ENCODE measurements around the gene CNGB1. TPM values are rescaled to one million over a fixed set of nuclear protein-coding genes. Genes with fewer than 3 reads are reported as not detected.
"Not testable (repeated sequence)": the region's sequence is repeated elsewhere in the genome, so short reads cannot be mapped to it uniquely, and the experiment has no call there.

CNGB1 gene
- polyA plus RNA-seq, 1 donor = 0.02 TPM

DNA sequence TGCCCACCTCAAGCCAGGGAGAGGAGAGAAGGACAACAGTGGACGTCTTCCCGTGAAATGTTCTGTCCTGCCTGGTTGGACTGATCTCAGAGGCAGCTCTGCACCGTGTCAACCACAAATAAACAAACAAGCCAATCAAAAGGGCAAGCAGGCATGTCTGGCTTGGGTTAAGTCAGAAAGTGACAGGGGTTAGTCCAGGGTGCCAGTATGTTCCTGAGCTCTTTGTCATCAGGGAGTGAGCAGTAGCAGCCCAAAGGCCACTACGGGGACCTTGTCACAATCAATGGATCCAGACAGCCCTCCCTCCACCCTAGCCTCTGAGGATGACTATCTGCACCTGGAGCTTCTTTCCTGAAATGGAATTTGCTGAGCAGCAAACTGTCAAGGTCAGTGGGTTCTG lies 35.0 kb downstream of the CNGB1 start:
- DNase-seq = no peak

DNA sequence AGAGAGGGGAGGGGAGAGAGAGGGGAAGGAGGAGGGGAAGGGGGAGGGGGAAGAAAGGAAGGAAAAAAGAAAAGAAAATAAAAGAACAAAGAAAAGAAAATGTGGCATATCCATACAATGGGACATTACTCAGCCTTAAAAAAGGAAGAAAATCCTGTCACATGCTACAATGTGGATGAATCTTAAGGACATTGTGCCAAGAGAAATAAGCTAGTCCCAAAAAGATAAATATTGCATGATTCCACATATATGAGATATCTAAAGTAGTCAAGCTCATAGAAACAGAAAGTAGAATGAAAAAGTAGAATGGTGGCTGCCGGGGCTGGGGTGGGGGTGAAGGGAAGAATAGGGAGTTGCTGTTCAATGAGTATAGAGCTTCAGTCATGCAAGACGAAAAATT lies 40.4 kb downstream of the CNGB1 start:
- no peak for DNase-seq

DNA sequence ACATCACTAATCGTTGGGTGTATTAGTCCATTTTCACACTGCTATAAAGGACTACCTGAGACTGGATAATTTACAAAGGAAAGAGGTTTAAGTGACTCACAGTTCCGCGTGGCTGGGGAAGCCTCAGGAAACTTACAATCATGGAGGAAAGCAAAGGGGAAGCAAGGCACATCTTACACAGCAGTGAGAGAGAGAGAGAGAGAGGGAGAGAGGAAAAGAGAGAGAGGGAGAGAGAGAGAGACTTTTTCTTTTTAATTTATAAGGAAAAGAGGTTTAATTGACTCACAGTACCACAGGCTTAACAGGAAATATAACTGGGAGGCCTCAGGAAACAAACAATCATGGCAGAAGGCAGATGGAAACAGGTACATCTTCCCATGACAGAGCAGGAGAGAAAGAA lies 41.7 kb downstream of the CNGB1 start:
- no peak for DNase-seq

DNA sequence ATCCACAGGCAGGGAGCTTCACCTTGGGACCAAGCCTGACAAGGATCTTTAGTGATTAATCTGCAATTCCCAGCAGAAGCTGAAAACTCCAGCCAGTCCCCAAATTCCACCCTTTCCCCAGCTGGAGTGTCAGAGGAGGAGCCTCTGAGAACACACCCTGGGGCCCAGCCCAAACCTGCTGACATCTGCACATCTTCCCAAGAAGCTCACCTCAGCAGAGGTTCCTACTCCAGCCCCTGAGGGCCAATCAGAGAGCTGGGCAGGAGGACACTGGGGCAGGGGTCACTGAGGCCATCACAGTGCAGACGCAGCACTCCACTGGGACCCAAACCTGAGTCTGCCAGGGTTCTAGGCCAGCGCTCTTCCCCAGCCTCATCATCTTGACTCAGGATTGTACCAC lies 44.9 kb downstream of the CNGB1 start:
- DNase-seq = no peak

DNA sequence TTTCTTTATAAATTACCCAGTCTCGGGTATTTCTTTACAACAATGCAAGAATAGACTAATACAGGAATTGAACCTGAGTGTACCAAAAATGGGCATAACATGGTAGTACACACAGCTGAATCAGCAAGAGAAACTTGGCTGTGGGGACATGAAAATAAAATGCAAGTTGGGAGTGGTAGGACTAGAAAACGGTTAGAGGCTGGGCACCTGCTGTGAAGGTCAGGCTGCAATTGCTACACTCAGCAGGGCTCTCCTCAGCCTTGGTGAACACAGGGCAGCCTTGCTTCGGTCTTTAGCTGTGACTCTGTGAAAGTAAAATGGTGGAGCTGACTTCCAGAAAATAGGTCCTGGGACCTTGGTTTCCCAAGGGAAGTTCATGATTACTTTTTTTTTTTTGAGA lies 45.6 kb downstream of the CNGB1 start:
- no peak for DNase-seq

DNA sequence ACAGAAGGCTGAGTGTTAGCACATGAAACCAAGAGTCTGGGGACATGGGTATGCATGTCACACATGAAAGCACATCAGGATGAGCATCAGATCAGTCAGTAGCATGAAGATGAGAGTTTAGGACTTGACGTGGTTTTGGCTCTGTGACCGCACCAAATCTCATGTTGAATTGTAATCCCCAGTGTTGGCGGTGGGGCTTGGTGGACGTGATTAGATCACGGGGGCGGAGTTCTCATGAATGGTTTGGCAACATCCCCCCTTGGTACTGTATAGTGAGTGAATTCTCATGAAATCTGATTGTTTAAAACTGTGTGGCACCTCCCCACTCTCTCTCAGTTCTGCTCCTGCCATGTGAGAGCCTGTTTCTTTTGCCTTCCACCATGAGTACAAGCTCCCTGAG lies 46.4 kb downstream of the CNGB1 start:
- no peak for DNase-seq

DNA sequence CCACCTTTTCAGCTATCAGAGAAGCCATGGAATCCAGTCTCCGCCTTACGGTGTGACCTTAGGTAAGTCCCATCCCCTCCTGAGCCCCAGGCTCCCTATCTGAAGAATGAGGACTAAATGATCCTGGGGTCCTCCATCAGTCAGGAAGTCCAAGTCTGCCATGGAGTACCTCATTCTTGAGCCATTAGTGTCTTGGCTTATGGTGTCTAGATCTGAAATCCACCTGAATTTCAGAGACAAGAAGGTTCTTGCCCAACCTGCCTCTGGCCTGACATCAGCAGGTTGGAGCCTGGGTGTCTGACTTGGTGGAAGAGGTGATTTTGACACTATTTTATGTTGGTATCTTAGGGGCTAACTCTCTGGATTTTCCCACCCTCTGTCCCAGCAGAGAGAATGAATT lies 47.1 kb downstream of the CNGB1 start:
- no peak for DNase-seq

DNA sequence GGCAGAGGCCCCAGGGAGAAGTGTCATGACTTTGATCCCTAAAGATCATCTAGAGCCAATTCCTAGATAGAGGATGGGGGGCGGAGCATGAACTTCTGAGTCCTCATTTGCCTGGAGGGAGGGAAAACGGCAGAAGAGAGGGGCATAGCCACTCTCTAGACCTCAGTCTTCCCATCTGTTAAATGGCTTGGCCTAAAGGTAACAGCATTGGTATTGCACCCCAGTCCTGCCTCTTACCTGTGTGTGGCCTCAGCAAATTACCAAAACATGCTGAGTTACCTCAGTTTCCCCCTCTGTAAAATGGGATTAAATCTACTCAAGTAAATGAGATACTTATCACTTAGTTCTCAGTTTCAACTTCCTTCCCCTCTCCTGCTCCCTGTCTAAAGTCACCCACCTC lies 47.5 kb downstream of the CNGB1 start:
- no peak for DNase-seq

DNA sequence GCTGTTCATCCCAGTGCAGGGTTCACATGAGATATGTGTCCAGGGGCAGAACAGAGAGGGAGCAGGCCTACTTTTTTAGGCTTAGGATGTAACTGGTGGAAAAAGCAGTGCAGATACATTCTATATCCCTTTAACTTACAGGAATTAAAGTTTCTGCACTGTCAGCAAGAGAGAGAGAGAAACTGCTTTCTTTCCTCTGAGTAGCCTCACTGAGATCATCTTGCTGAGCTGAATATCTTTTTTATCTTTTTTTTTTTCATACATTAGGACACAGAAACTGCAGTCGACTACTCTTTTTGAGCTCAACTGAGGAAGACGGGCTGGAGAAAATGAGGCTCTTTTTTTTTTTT lies 50.1 kb downstream of the CNGB1 start:
- no peak for DNase-seq

DNA sequence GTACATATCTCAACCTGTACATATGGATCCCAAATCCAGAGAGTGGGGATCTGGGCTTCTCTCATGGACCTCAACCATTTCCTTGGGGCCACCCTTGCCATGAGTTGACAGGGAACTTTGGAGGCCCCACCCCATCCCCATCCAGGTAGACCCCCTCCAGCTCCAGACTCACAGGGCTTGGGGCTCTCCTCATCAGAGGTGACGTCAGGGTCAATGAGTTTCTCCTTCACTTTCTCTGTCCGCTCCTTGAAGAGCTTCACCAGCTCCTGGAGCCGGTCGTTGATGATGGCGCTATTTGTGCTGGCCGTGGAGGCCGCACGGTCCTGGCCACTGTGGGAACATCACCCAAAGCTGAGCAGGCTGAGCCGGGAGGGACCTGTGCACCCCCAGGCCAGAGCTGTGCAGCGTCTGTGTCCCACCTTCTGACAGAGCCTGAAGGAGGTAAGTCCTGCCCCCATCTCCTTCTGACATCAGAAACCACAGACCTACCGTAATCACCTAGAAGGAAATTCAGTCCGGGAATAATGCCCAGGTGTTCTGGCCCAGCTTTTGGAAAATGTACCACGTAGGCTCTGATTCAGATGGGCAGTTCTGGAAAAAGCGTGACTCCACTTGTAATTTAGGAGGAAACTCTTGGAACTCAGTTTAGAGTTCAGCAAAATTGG lies 50.6 kb downstream of the CNGB1 start:
- no peak for DNase-seq

DNA sequence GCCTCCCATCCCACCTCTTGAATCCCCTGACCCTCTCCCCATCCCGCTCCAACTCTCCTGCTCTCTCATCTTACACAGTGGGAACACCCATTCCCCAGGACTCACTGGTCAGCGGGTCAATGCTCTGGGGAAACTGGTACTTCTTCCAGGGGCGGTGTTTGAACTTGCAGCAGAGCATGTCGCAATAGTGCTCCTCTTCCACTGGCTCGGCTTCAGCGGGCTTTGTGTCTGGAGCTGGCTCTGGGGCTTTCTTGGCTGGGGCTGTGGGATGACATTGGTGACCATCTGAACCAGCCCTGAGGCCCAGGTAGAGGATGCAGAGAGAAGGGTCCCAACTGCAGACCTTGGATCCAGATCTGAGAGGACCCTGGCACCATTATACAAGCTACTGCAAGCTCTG lies 51.9 kb downstream of the CNGB1 start:
- no peak for DNase-seq

DNA sequence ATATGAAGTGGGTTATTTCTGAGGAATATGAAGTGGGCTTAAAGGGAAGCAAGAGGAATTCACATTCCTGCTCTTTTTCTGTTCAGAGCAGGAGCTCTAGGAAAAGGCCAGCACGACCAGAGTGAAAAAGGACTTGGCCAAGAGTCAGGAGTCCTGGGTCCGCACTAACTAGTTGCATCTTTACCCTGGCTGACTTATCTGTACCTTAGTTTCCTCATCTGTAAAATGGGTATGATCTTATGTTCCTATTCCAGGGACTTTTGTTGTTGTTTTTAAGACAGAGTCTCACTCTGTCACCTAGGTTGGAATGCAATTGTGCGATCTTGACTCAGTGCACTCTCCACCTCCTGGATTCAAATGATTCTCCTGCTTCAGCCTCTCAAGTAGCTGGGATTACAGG lies 52.5 kb downstream of the CNGB1 start:
- DNase-seq = no peak

DNA sequence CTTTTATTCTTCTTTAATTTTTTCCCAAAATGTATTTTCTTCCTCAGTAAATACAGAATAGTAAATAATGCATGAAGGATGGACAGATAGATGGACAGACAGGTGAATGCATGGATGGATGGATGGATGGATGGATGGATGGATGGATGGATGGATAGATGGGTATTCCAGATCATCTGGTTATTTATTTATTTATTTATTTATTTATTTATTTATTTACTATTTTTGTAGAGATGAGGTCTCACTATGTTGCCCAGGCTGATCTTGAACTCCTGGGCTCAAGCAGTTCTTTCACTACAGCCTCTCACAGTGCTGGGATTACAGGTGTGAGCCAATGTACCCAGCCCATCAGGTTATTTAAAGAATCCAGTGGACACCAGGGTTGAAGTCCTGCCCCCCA lies 53.0 kb downstream of the CNGB1 start:
- DNase-seq = not testable (repeated sequence)

DNA sequence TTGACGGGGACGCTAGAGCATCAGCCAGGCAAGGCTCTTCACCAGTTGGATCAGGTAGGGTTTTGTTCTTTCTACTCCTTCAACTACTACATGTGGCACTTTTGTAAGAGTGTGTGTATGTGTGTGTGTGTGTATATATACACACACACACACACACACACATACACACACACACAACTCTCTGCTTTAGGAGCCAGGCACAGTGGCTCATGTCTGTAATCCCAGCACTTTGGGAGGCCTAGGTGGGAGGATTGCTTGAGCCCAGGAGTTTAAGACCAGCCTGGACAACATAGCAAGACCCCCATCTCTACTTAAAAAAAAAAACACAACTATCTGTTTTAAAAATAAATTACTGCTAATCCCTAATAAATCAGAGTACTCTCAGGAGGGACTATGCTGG lies 53.4 kb downstream of the CNGB1 start:
- not testable (repeated sequence) for DNase-seq

DNA sequence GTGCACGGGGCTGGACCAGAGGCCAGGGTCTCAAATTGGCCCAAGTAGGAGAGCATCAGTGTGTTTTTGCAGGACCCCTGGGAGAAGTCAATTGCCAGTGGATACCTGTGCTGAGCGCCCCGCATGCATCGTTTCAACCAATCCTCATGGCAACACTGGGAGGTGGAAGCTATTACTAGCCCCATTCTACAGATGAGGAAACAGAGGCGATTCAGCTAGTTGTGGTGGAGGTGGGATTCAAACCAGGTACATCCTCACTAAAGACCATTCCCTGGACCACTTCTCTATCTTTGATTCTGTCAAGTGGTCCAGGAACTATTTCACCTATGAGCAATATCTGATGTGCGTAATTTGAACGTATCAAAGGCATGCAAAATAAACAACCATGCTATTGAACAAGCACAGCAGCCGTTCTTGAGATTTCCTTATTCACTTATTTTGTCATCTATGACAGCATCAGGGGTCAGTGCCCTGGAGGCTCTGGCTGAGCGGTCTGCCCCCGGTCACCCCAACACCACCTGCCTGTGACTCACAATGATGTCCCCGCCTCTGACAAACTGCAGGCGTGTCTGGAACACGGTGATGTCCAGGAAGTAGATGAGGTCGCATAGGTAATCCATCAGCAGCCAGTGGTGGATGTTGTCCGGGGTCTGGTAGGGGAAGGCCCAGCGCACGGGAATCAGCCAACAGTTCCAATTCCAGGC lies 54.0 kb downstream of the CNGB1 start:
- DNase-seq = no peak

DNA sequence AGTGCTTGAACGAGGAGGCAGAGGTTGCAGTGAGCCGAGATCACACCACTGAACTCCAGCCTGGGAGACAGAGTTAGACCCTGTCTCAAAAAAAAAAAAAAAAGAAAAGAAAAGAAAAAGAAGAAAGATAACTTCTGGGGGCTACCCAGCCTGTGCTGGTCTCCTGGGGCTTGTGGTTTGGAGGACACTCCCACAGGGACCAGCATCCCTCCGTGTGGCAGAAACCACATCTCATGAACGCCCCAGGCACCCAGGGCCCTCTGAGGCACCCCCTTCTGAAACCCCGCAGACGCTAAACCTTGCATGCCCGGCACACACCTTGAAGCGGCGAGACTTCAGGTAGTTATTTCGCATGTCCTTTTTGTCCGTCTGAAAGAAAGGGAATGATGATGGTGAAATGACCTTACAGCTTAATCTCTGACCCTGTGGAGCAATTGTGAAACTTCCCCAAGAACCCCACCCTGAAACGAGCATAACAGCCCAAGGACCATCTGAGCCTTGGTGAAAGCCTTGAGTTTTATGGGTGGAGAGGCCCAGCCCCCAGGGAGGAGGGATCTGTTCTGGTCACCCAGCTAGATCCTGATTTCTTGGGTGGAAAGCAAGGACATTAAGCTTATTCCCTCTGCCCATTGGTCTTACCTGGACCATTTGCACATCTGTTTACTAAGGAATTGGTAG lies 55.0 kb downstream of the CNGB1 start:
- DNase-seq = no peak

DNA sequence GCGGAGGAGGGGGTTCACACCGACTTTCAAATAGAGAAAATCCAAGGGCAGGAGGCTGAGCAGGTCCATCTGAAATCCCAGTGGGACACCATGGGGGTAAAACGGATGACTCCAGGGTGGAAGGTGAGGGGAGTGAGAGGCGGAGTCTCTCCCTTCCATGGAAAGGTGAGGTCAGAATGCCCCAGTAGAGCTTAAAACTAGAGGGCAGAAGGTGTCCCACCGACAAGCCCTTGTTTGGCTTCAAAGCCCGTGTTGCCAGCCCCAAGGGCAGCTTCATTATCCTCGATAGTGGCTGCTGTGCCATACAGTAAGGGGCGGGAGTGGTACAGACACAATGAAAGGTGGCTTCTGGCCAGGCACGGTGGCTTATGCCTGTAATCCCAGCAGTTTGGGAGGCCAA lies 55.7 kb downstream of the CNGB1 start:
- DNase-seq = no peak

DNA sequence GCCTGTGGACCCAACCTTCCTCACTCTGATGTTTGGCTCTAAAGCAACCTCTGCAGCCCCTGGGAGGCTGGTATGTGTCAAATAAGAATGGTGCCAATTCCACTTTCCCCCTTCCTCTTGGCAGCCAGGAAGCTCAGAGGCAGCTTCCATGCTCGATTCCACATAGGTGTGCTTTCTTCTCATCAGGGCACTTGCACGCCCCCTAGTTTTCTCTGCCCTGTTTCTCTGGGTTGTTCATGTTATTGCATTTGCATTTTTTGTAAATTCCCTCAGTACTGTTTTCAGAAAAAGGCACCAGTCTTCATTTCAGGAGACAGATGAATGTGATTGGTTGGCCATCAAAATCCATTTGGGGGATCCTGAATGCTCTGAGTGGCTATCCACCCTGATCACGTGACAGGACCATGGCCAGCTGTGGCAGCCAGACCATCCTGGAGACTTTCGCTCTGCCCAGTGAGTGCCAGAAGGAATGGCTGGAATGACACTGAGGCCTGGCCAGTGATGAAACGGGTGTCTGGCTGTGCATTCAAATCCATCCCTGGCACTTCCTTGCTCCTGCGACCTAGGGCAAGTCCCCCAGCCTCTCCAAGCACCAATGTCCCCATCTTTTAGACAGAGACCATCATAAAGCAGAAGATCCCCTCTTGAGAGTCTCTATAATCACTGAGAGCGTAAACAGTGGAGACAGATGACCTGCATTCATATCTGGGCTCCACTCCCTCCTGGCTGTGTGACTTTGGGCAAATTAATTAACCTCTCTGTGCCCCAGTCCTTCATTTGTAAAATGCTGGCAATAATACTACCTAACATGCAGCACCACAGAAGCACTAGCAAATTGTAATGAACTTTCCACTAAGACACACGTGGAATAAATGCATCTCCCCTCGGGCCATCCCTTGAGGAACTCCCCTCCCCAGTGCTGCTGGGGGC lies 56.4 kb downstream of the CNGB1 start:
- no peak for DNase-seq

DNA sequence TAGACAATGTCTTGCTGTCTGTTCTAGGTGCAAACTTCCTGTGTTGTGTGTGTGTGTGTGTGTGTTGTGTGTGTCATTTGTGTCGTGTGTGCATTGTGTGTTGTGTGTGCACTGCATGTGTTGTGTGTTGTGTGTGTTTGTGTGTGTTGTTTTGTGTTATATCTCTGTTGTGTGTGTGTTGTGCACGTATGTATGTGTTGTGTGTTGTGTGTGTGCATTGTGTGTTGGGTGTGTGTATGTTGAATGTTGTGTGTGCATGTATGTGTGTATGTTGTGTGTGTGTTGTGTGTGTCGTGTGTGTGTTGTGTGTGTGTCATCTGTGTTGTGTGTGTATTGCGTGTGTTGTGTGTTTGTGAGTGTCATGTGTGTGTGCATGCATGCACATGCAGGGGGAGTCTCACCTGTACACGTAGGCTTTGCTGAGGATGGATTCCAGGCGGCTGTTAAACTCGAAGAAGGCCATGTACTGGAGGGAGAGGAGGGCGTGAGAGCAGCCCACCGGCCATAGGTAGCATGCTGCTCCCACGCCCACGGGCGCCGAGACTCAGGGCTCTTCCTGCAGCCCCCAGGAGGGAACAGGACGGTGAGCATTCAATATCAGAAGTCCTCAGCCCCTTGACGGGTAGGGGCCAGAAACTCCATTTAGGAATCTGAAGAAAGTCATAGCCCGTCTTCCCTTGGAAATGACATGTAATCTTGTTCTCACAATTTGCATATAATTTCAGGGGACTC lies 58.2 kb downstream of the CNGB1 start:
- no peak for DNase-seq

DNA sequence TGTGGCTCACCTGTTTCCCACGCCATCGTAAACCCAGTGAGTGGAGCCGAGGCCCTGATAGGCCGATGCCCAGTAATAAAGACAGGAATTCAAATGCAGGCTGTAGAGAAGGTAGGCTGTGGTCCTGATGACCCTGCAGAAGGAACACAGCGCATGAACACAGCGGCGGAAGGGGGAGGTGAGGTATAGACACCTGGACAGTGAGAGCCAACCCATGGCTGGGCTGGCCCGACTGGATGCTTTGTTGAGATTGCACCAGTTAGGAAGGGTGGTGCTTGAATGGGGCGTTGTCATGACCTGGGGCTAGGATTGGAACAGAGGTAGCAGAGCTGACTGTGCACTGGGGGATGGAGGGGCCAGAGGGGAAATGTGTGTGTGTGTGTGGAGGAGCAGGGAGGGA lies 59.2 kb downstream of the CNGB1 start:
- DNase-seq = no peak

DNA sequence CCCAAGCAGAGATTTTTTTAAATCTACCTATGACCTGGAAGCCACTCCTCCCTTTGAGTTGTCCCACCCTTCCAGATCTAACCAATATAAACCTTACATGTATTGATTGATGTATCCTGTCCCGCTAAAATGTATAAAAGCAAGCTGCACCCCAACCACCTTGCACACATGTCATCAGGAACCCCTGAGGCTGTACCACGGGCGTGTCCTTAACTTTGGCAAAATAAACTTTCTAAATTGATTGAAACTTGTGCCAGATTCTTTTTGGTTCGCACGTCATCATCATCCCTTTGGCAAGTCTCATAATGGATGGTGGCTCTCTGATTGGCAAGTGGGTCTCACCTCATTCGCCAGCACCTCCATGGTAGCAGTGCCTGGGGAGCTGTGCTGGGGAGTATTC lies 60.2 kb downstream of the CNGB1 start:
- DNase-seq = no peak

DNA sequence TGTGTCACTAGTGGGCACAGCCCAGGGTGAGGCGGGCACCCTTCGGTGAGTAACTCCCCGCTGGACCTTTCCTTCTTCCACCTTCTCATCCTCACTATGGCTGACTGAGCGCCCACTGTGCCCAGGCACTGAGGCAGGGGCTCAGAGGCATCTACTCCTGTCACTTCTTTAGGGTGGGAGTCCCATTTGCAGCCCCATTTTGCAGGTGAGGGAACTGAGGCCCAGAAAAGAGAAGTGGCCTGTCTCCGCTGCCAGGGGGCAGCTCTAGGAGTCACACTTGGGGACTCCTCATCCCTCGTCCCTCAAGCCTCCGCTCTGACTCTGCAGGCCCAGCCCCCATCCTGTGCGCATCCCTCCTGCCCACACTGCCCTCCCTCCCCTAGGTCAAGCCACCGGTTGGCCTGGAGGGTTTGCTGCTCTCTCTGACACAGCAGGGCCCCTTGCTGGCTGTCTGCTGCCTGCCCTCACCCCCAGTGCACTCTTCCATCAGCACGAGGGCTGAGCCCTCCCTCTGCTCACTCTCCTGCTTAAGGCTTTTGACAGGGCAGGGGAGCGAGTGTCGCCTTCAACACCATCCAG lies 62.4 kb downstream of the CNGB1 start:
- no peak for DNase-seq

All from left kidney (tissue), 2 donors.